Measurements from ENCODE around the gene LBR.

GRCh38 chr1:225461533-225462428 lies 33.9 kb upstream of the LBR start:
- TF ChIP-seq, protein P1, sequence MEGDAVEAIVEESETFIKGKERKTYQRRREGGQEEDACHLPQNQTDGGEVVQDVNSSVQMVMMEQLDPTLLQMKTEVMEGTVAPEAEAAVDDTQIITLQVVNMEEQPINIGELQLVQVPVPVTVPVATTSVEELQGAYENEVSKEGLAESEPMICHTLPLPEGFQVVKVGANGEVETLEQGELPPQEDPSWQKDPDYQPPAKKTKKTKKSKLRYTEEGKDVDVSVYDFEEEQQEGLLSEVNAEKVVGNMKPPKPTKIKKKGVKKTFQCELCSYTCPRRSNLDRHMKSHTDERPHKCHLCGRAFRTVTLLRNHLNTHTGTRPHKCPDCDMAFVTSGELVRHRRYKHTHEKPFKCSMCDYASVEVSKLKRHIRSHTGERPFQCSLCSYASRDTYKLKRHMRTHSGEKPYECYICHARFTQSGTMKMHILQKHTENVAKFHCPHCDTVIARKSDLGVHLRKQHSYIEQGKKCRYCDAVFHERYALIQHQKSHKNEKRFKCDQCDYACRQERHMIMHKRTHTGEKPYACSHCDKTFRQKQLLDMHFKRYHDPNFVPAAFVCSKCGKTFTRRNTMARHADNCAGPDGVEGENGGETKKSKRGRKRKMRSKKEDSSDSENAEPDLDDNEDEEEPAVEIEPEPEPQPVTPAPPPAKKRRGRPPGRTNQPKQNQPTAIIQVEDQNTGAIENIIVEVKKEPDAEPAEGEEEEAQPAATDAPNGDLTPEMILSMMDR (IDR thresholded peaks at IDR 0.05), result no peak
- no peak for TF ChIP-seq ZFX (IDR thresholded peaks at IDR 0.05; ENCODE audit: borderline replicate concordance)
